GM21786 (cell line): Measurements from ENCODE around the gene CBFA2T3.

Experiments used
- ATAC-seq: cut with Tn5 transposase; IDR thresholded peaks from one replicate; pipeline ENCODE4 v1.9.1; 2021; ENCODE audit not compliant: unreplicated experiment

Gene CBFA2T3

DNA sequence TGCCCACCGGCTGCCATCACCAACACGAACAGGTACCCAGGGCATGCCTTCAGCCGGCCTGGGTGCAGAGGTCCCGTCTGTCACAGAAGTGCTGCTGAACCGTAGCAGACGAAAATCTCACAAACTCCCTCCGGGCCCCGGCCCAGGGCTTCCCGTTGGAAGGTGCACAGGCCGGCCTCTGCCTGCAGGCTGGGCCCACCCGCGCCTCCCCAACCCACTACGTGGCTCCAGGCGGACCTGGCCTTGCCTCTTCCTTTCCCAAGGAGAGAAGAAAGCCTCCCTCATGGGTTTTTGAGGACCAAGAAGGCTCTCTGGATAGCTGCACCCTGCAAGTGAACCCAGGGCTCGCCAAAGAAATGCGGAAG, 65.1 kb downstream of the CBFA2T3 start:
- ATAC-seq = no peak

DNA sequence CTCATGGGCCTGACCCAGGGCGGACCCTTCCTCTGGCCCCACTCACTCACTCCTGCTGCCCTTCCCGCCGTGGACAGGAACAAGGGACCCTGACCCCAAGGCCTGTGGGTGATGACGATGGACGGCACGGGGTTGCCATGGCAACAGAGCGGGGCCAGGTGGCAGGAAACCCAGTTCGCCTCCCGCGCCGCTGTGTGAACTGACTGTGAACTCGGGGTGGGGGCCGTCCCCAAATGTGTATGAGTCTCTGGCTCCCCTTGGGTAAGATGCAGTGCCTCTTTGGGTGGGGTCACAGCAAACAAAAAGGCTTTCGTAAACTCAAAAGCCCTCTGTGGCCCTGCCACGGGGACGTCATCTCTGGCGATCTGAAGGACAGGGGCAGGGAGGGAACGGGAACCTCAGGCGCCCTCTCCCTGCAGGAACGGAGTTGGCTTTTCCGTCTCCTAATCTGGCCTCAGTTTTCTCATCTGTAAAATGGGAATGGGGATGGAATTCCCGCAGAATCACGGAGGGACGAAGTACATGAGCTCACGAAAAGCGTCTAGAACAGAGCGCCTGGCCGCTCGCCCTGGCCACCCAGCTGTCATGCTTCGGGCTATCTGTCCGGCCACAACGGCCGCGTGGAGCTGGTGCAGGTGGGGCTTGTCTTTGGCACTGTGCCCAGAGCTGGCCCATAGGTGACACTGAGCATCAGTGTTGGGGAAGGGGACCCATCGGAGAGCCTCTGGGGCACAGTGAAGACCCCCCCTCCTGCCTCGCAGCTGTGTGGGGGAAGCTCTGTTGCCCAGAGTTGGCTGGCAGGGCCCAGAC, 65.7 kb downstream of the CBFA2T3 start:
- no peak for ATAC-seq

GRCh38 chr16:88910284-88911135, 66.5 kb downstream of the CBFA2T3 start:
- ATAC-seq = no peak

DNA sequence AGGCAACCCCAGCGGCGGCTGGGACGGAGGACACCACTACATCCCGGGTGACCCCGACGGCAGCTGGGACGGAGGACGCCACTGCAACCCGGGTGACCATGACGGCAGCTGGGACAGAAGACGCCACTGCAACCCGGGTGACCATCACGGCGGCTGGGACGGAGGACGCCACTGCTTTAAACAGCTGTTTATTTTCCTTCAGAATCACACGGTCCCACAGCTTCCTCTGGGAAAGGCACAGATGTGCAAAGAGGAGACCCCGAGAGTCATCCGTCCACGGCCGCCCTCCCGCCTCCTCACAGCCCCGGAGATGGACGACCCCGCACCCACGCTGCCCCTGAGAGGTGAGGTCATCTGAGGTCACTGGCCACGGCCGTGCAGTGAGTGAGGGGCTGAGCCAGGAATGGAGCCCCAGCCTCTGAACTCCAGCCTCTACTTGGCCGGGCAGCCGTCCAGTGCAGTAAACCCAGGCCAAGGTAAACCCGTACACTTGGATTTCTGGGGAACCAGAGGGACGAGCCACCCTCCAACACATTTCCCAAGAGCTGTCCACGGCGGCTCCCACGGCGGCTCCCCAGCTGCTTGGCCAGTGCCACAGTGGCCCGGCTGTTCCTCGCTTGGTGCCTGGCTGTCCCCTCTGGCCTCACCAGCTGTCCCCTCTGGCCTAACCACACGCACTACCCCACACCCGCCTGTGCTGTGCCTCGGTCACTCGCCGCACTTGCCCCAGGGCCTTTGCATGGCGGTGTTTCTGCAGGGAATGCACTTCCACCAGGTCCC, 67.4 kb downstream of the CBFA2T3 start:
- ATAC-seq = no peak

GRCh38 chr16:88908307-88908706, 68.7 kb downstream of the CBFA2T3 start:
- ATAC-seq = no peak

DNA sequence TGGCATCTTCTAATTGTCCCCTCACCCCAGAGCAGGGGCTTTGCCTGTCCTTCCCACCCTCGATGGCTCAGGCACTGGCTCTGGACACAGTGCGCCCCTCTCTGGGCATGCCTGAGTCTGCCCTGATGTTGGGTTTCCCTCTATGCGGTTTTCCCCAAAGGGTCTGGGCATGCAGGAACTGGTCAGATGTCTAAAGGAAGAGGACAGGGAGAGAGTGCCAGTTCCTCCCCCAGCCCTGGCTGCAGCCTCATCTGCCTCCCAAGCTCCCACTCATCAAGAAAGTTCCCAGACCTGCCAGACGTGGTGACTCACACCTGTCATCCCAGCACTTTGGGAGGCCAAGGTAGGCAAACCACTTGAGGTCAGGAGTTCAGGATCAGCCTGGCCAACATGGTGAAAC, 69.2 kb downstream of the CBFA2T3 start:
- no peak for ATAC-seq

GRCh38 chr16:88906535-88907105, 70.4 kb downstream of the CBFA2T3 start:
- ATAC-seq = no peak

DNA sequence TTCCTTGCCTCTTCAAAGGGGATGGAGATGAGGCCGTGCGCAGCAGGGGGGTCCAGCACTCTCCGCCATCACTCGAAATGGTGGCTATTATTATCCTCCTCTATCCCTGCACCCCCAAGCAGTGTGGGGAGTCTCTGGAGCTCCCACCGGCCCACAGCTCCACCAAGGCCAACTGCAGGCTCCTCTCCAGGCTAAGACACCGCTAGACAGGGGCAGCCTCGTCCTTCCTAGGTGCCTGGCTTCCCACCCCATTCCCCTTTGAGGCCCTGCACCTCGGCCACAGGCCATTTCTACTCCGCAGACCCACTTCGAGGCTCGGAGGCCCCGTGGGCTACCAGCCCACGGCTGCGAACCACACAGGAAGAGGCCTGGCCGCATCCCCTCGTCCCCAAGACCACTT, 71.0 kb downstream of the CBFA2T3 start:
- no peak for ATAC-seq

DNA sequence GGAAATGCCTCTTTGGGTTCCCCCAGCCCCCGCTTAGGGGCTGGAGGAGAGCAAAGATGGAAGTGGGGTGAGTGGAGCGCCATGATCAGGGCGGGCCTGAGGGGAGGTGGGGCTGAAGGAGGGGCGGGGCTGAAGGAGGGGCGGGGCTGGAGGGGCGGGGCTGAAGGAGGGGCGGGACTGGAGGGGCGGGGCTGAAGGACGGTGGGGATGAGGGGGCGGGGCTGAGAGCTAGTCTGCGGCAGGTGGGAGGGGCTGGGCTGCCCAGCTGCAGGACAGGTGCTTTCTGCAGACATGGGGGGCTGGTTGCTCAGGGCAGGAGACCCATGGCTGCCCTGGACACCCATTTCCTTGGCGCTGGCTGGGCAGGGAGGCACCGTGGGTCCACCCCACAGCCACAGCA, 71.4 kb downstream of the CBFA2T3 start:
- ATAC-seq = no peak

DNA sequence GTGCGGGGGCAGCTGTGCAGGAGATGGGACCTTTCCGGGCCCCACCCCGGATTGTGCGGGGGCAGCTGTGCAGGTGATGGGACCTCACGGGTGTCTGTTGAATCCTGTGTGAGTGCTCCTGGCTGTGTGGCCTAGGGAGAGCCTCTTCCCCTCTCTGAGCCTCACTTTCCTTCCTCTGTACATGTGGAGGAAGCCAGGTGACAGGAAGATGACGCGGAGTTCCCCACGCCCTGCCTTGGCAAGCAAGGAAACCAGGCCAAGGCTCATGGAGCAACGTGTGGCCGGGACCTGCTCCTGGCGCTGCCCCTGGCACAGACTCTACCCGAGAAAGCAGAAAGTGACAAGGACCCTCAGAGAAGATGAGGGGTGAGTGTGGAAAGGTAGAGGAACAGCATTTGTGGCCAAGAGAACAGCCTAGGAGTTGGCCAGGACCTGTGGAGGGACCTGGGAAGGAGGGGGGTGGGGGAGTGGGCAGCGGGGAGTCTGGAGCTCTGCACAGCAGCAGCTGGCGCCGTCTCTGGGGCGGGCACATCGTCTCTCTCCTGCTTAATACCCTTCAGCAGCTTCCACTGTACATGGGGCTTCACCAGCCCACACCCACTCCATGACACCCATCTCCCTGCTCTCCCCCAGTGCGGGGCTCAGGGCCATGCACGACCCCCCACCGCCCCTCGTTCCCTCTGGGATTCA, 72.2 kb downstream of the CBFA2T3 start:
- no peak for ATAC-seq

- no peak for ATAC-seq
Observed at GRCh38 chr16:88903267-88903666, 73.7 kb downstream of the CBFA2T3 start.

- ATAC-seq = no peak
Observed at GRCh38 chr16:88902744-88903143, 74.3 kb downstream of the CBFA2T3 start.

DNA sequence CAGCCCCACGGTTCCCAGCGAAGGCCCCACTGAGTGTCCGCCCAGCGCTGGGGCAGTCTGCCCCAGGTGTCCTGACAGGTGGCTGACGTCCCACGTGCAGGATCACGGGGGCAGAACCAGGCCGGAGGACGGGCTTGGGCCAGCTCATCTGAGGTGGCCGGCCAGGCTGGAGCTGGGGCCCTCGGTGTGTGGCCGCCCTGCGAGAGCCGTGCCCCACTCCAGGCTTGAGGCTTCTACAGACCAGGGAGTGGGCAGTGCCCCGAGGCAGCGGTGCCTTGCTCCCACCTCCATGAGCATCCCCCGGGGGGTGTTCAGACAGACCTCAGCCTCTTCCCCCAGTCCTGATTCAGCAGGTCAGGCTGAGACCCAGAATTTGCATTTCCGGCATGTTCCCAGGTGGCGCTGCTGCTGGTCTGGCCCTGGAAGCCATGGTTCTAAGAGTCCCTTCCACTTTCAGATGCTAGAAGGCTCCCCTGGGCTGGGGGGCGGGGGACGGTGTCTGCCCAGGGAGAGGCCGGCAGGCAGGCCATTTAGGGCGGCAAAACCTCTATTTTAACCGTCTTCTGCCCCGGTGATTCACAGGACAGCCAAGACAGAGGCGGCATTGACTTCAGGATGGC, 75.2 kb downstream of the CBFA2T3 start:
- no peak for ATAC-seq

DNA sequence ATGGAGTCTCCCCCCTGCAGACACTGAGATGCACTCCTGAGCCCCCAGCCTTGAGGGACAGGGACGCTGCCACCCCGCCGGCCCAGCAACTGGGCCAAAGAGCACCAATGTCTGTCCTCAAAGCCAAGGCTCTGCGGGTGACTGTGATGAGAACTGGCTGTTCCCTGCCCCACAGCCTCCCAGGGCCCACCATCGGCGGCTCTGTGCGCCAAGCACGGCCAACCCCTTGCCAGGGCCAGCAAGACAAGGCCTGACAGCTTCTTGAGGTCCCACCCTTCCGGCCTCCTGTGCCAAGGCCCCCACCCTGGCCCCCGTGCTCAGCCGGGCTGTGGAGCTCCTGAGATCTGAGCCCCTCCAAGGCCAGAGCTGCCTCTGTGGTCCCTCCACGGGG, 76.3 kb downstream of the CBFA2T3 start:
- ATAC-seq = no peak

DNA sequence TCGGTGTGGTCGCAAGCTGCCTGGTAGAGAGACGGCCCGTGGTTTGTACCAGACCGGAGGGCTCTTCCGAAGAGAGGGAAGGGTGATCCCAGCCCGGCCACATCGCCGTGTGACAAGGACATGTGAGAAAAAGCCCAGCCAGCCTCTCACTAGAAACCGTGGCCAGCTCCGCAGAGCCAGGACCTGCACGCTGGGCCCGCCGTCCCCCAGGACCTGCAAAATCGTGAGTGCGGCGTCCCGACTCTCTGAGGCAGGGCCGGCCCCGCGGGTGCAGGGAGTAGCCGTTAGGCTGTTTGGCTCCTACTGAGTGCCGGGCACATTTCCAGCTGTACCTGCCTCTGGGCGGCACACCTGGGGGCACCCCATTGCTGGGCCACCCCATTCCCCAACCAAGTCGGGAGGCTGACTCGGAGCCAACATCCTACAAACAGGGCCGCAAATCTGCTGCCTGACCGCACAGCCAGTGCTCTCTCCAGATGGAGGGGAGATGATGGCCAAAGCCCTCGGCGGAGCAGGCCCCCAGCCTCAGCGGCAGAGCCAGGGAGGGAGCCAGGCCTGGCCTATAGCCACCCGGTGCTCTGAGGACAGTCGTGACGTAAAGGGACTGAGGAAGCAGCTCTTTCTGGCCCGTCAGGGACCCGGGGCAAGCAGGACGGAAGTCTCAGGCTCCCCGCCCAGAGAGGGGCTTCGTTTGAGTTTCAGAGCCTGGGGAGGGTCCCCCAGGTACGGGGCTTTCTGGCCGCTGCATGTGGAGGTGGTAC, 76.9 kb downstream of the CBFA2T3 start:
- ATAC-seq = no peak

GRCh38 chr16:88897696-88898425, 79.1 kb downstream of the CBFA2T3 start:
- no peak for ATAC-seq

- ATAC-seq = no peak
Observed at GRCh38 chr16:88896238-88897070, 80.6 kb downstream of the CBFA2T3 start.

GRCh38 chr16:88895335-88895734, 81.7 kb downstream of the CBFA2T3 start:
- no peak for ATAC-seq
